HL-60/S4 treated with retinoic acid at 250 ng/mL for 4 days and 3 days (cell line): ENCODE measurements around the gene IRS1.

ENCODE experiments used
- in situ Hi-C: fragments of 300-500 bp; cut with MboI; formaldehyde crosslinking; loops from 2 replicates; pipeline ENCODE4 v1.7.0; 2022; ENCODE audit warnings: low sequenced_read_pairs

Gene IRS1

DNA sequence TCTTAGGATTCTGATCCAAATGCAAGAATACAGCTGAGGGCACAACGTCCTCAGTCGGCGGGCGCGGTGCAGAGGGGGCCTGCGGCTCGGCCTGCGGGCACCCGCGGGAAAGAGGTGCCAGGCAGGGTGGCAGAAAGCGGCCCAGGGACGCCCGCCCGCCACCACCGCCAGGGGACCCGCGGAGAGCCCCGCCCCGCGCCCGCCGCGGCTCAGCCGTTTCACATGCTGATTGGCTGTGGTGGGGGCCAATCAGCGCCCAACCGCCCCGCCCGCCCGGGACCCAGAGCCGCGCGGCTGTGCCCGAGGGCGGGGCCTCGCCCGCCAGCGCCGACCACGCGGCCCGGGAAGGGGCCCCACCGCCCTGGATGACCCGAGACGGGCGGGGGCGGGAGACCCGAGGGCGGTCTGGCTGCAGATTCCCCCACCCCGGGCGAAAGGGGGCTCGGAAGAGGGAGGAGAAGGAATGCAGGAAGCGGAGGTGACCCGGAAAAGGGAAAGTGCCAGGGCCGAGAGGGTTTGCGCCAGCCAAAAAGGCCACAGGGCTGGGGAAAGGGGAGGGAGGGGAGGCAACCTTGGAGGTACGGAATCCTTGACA, 8.0 kb downstream of the IRS1 start:
- in situ Hi-C loops: loop anchor here (25.0 kb wide), 1 partner anchor 904 kb away; no protein-coding TSS in a partner anchor

GRCh38 chr2:226791056-226791486, 8.5 kb downstream of the IRS1 start:
- in situ Hi-C loops: loop anchor here (25.0 kb wide), 1 partner anchor 904 kb away; no protein-coding TSS in a partner anchor

DNA sequence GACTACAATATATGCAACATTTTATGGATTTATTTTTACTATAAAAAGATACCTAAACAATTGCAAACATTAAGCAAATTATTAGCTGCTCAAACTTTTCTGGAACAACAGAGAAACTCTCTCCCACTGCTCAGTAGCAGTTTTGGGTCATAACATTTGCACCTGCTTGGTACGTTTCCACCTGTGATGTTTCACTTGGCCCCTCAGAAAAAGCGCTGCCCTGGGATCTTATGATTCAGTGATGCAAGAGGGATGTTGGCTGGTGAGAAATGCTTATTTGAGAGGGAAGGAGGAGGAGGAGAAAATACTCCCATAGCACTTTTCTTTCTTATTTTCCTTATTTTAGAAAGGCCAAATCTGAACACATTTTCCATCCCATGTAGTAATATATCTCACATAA, 9.2 kb downstream of the IRS1 start:
- in situ Hi-C loops: loop anchor here (25.0 kb wide), 1 partner anchor 903 kb away; no protein-coding TSS in a partner anchor

GRCh38 chr2:226790011-226790410, 9.6 kb downstream of the IRS1 start:
- in situ Hi-C loops: loop anchor here (25.0 kb wide), 1 partner anchor 903 kb away; no protein-coding TSS in a partner anchor

DNA sequence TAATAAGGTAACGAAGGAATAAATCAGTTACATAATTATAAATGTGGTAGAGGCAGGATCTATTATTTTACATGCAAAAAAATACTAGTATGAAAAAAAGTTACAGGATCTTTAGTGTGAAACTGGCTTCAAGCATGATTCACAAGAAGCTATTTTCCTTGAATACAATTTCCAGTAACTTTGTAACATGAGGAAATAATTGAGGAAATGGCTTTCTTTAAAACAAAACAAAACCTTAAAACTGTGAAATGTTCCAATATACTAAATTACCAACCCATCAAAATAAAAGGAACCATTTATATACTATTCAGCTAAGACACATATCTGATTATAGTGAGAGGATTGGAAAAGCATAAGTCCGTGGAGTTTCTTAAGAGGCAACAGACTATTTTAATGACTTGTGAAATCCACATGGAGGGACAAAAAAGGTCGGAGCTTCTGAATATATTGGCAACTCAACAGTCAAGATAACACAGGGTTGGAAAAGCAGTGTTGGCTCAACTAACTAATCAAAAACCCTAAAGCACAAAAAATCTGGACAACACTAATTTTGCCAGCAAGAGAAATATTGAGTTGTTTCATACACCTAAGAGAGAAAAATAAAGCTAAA, 10.6 kb downstream of the IRS1 start:
- in situ Hi-C loops: loop anchor here (25.0 kb wide), 1 partner anchor 902 kb away; no protein-coding TSS in a partner anchor

DNA sequence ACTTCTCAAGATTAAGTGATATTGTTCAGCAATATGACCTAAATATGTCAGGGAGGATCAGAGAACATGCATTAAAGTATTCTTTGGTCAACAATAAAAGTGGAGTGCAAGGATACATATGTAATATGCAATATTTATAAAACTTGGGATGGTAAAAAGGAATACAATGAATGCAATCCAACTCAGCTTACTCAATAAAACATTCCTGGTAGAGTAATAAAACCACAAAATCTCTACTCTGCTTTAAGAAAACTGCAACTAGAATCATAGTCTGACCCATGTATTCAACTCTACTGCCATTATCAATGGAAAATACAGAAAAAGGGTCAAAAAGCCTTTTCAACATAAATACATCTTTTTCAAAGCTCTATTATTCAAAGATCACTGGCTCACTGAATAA, 11.6 kb downstream of the IRS1 start:
- in situ Hi-C loops: loop anchor here (25.0 kb wide), 1 partner anchor 901 kb away; no protein-coding TSS in a partner anchor

GRCh38 chr2:226783885-226784284, 15.7 kb downstream of the IRS1 start:
- in situ Hi-C loops: loop anchor here (25.0 kb wide), 1 partner anchor 897 kb away; no protein-coding TSS in a partner anchor

GRCh38 chr2:226782092-226782713, 17.4 kb downstream of the IRS1 start:
- in situ Hi-C loops: loop anchor here (25.0 kb wide), 1 partner anchor 895 kb away; no protein-coding TSS in a partner anchor

GRCh38 chr2:226780431-226780830, 19.2 kb downstream of the IRS1 start:
- in situ Hi-C loops: loop anchor here (25.0 kb wide), 1 partner anchor 893 kb away; no protein-coding TSS in a partner anchor

DNA sequence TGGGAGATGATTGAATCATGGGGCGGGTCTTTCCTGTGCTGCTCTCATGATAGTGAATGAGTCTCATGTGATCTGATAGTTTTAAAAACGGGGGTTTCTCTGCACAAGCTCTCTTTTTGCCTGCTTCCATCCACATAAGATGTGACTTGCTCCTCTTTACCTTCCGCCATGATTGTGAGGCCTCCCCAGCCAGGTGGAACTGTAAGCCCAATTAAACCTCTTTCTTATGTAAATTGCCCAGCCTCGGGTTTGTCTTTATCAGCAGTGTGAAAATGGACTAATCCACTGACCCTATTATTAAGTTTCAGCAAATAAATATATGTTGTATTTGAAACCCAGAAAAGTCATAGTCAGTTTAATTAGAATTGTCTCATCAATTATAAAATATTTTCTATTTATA, 22.0 kb downstream of the IRS1 start:
- in situ Hi-C loops: loop anchor here (25.0 kb wide), 1 partner anchor 890 kb away; no protein-coding TSS in a partner anchor

DNA sequence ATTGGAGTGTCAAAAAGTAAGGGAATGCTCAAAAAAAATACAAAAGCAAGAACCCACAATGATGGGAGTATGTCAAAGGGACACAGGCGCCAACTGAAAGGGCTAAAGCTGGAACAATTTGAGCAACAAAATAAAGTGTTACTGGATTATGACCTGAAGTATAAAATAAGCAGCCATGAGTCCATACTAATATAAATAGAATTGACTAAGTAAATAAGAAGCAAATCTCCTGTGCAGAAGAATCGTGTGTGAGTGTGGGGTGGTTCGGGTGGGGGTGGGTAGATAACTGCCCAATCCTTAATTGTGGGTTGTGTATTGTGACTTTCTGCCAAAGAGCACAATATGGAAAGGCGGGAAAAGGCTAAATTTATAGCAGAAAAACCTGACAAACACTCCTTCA, 23.5 kb downstream of the IRS1 start:
- in situ Hi-C loops: loop anchor here (25.0 kb wide), 1 partner anchor 889 kb away; no protein-coding TSS in a partner anchor

DNA sequence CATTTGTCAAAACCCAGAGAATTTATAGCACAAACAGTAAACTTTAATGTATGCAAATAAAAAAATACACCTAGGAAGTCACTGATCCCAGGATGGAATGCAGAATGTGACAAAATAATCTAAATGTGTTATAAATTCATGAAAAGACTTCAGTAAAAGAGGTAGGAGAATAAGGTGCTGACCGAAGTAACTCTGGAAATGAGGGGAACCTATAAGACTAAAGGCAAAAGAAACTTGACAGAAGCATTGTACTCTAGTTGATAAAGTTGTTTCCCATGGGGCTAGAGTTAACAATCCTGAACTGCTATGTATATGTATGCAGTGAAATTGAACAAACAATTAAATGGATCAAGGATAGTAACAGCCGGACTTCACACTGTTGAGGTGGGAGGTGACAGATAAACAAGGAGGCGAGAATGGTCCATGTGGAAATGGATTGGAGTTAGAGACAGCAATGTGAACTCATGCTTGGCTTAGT, 24.5 kb downstream of the IRS1 start:
- in situ Hi-C loops: loop anchor here (25.0 kb wide), 1 partner anchor 888 kb away; no protein-coding TSS in a partner anchor

GRCh38 chr2:226773291-226773690, 26.3 kb downstream of the IRS1 start:
- in situ Hi-C loops: no loop called here

GRCh38 chr2:226772389-226773179, 27.0 kb downstream of the IRS1 start:
- in situ Hi-C loops: no loop called here

- in situ Hi-C loops: no loop called here
These were observed 28.6 kb downstream of the IRS1 start for GRCh38 chr2:226771067-226771466.

GRCh38 chr2:226767056-226767813, 32.4 kb downstream of the IRS1 start:
- in situ Hi-C loops: no loop called here

GRCh38 chr2:226766352-226767055, 33.1 kb downstream of the IRS1 start:
- in situ Hi-C loops: no loop called here

- in situ Hi-C loops: no loop called here
These were observed 36.3 kb downstream of the IRS1 start for GRCh38 chr2:226763320-226763719.

DNA sequence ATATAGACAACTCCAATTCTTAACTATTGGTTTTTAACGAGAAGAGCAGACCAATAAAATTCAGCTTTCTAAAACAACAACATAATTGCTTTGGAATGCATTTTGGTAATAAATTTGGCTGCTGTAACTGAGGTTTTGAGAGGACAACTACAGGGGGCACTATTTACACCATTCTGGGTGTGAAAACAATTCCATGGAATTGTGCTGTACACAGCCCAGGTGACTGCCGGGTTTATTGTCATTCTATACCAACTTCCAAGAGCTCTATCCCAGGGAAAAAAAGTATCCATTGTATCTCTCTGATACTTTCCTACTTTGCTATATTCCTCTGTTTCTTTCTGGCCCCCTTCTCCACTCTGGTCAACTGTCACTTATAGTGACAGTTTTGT, 38.4 kb downstream of the IRS1 start:
- in situ Hi-C loops: no loop called here
